ENCODE measurements around the gene RHOU.
A peak's percentile ranks its signal among the peaks of the same experiment; 100 is the strongest.
"Not testable (repeated sequence)": the region's sequence is repeated elsewhere in the genome, so short reads cannot be mapped to it uniquely, and the experiment has no call there.

Gene RHOU

DNA sequence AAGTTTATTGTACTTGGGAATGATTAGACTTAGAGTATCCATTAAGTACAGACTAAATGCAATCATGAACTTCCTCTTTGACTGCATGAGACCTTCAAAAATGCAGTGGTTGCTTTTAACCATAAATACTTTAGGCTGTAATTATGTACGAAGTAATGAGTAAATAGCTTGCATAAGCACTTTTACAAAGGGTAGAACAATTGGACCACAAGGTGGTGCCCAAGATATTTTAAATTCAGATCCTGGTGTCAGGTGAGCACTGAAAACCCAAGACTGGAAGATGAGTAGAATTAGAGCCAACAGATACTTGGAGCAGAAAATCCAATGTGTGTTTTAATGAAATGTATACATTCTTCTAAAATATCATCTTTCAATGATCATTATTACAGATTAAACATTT, 43.4 kb upstream of the RHOU start:
- H3K9ac ChIP-seq: no peak overlapping the region
- H3K9me3 ChIP-seq (ENCODE audit: control insufficient read depth, low read length): no peaks in the 10 kb centered on the region
- no peak overlapping the region for H3K4me2 ChIP-seq (ENCODE audit: low read length)
- no peaks in the 10 kb centered on the region for H3K36me3 ChIP-seq (ENCODE audit: control insufficient read depth, insufficient read depth, low read length)
- H3K27me3 ChIP-seq (ENCODE audit: control insufficient read depth, insufficient read depth, low read length): no peaks in the 10 kb centered on the region
- no peaks in the 10 kb centered on the region for H3K4me1 ChIP-seq
- TF ChIP-seq, protein P1, sequence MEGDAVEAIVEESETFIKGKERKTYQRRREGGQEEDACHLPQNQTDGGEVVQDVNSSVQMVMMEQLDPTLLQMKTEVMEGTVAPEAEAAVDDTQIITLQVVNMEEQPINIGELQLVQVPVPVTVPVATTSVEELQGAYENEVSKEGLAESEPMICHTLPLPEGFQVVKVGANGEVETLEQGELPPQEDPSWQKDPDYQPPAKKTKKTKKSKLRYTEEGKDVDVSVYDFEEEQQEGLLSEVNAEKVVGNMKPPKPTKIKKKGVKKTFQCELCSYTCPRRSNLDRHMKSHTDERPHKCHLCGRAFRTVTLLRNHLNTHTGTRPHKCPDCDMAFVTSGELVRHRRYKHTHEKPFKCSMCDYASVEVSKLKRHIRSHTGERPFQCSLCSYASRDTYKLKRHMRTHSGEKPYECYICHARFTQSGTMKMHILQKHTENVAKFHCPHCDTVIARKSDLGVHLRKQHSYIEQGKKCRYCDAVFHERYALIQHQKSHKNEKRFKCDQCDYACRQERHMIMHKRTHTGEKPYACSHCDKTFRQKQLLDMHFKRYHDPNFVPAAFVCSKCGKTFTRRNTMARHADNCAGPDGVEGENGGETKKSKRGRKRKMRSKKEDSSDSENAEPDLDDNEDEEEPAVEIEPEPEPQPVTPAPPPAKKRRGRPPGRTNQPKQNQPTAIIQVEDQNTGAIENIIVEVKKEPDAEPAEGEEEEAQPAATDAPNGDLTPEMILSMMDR (IDR thresholded peaks at IDR 0.05): peak; percentile 19
- H3K79me2 ChIP-seq: no peaks in the 10 kb centered on the region
- H2AFZ ChIP-seq: no peak overlapping the region
- no peak overlapping the region for H3K4me3 ChIP-seq (ENCODE audit: low read depth, low read length)
- H3K27ac ChIP-seq: no peak overlapping the region

- H3K9me3 ChIP-seq (ENCODE audit: control insufficient read depth, low read length); H2AFZ ChIP-seq; H3K4me3 ChIP-seq (ENCODE audit: low read depth, low read length); H3K79me2 ChIP-seq; H3K27ac ChIP-seq; H3K27me3 ChIP-seq (ENCODE audit: control insufficient read depth, insufficient read depth, low read length); H3K4me1 ChIP-seq; H3K9ac ChIP-seq; H3K4me2 ChIP-seq (ENCODE audit: low read length); H3K36me3 ChIP-seq (ENCODE audit: control insufficient read depth, insufficient read depth, low read length): not testable (repeated sequence)
Measured at GRCh38 chr1:228694447-228694846, 40.8 kb upstream of the RHOU start.

DNA sequence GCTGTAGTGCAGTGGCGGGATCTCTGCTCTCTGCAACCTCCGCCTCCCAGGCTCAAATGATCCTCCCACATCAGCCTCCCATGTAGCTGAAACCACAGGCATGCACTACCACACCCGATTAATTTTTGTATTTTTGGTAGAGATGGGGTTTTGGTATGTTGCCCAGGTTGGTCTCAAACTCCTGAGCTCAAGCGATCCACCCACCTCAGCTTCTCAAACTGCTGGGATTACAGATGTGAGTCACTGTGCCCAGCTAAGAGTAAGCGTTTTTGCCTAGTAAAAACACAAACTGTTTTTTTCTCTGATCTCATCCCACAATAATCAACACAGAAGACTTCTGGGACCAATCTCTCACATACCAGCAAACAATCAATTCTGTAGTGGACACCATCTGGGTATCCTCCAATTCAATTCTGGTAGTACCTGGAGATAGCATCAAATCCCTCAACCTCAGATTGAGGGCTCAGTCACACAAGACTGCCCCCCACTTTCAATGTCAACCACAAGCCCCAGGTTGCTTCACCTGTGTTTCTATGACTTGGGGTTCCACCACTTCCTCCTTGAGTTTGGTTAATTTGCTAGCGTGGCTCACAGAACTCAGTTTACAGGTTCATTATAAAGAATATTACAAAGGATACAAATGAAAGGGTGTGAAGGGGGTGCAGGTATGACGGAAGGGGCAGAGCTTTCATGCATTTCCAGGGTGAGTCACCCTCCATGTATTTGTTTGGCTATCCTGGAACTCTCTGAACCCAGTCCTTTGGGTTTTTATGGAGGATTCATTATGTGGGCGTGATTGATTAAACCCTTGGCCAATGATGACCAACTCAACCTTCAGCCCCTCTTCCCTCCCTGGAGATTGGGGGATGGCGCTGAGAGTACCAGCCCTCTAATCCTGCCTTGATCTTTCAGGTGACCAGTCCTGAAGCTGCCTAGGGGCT, 40.0 kb upstream of the RHOU start:
- TF ChIP-seq, protein P1 (IDR thresholded peaks at IDR 0.05): no peak
- H3K9ac ChIP-seq: no peak overlapping the region
- H3K4me2 ChIP-seq (ENCODE audit: low read length): no peak overlapping the region
- no peaks in the 10 kb centered on the region for H3K4me1 ChIP-seq
- H3K27me3 ChIP-seq (ENCODE audit: control insufficient read depth, insufficient read depth, low read length): no peaks in the 10 kb centered on the region
- no peak overlapping the region for H2AFZ ChIP-seq
- no peaks in the 10 kb centered on the region for H3K9me3 ChIP-seq (ENCODE audit: control insufficient read depth, low read length)
- H3K27ac ChIP-seq: no peak overlapping the region
- H3K4me3 ChIP-seq (ENCODE audit: low read depth, low read length): no peak overlapping the region
- no peaks in the 10 kb centered on the region for H3K36me3 ChIP-seq (ENCODE audit: control insufficient read depth, insufficient read depth, low read length)
- no peaks in the 10 kb centered on the region for H3K79me2 ChIP-seq

- Histone ChIP-seq H3K27me3 (ENCODE audit: control insufficient read depth, insufficient read depth, low read length) (no peaks in the 10 kb centered on the region), H3K27ac (no peak overlapping the region), H3K4me3 (ENCODE audit: low read depth, low read length) (no peak overlapping the region), H3K9me3 (ENCODE audit: control insufficient read depth, low read length) (no peaks in the 10 kb centered on the region), H3K4me1 (no peaks in the 10 kb centered on the region), H3K79me2 (no peaks in the 10 kb centered on the region), H2AFZ (no peak overlapping the region), H3K36me3 (ENCODE audit: control insufficient read depth, insufficient read depth, low read length) (no peaks in the 10 kb centered on the region), H3K4me2 (ENCODE audit: low read length) (no peak overlapping the region), H3K9ac (no peak overlapping the region)
- TF ChIP-seq, protein P1 (IDR thresholded peaks at IDR 0.05): no peak
Measured at GRCh38 chr1:228697207-228698016, 37.9 kb upstream of the RHOU start.

- no peak overlapping the region for H3K4me2 ChIP-seq (ENCODE audit: low read length)
- no peaks in the 10 kb centered on the region for H3K4me1 ChIP-seq
- H2AFZ ChIP-seq: no peak overlapping the region
- H3K9me3 ChIP-seq (ENCODE audit: control insufficient read depth, low read length): no peaks in the 10 kb centered on the region
- TF ChIP-seq, protein P1 (IDR thresholded peaks at IDR 0.05): no peak
- no peaks in the 10 kb centered on the region for H3K27me3 ChIP-seq (ENCODE audit: control insufficient read depth, insufficient read depth, low read length)
- H3K9ac ChIP-seq: no peak overlapping the region
- no peaks in the 10 kb centered on the region for H3K36me3 ChIP-seq (ENCODE audit: control insufficient read depth, insufficient read depth, low read length)
- H3K27ac ChIP-seq: no peak overlapping the region
- no peak overlapping the region for H3K4me3 ChIP-seq (ENCODE audit: low read depth, low read length)
- H3K79me2 ChIP-seq: no peaks in the 10 kb centered on the region
Measured at GRCh38 chr1:228698017-228698329, 37.3 kb upstream of the RHOU start.
